ENCODE data around the gene SAMD5.

GRCh38 chr6:147547369-147547902, 38.9 kb downstream of the SAMD5 start:
- TF ChIP-seq CTCF (IDR thresholded peaks at IDR 0.05) (no peak), POLR2A (IDR thresholded peaks at IDR 0.05) (no peak)
